Measurements from ENCODE around the gene TFB1M.
A peak's percentile ranks its signal among the peaks of the same experiment; 100 is the strongest.

Gene TFB1M

GRCh38 chr6:155301867-155302266 is 12.4 kb downstream of the TFB1M start:
- DNase-seq (ENCODE audit: low read depth in 2 of 2), result no peak

GRCh38 chr6:155297669-155298068 is 16.6 kb downstream of the TFB1M start:
- no peak for DNase-seq (ENCODE audit: low read depth in 2 of 2)

- no peak for DNase-seq (ENCODE audit: low read depth in 2 of 2)
These were observed 21.6 kb downstream of the TFB1M start for GRCh38 chr6:155292711-155293110.

- DNase-seq (ENCODE audit: low read depth in 2 of 2), result no peak
These were observed 23.0 kb downstream of the TFB1M start for GRCh38 chr6:155291291-155291690.

GRCh38 chr6:155290491-155290890 is 23.8 kb downstream of the TFB1M start:
- no peak for DNase-seq (ENCODE audit: low read depth in 2 of 2)

GRCh38 chr6:155287762-155288161 is 26.5 kb downstream of the TFB1M start:
- no peak for DNase-seq (ENCODE audit: low read depth in 2 of 2)

- no peak for DNase-seq (ENCODE audit: low read depth in 2 of 2)
These were observed 29.5 kb downstream of the TFB1M start for GRCh38 chr6:155284775-155285174.

GRCh38 chr6:155278319-155279049 is 35.8 kb downstream of the TFB1M start:
- no peak for DNase-seq (ENCODE audit: low read depth in 2 of 2)

- no peak for DNase-seq (ENCODE audit: low read depth in 2 of 2)
These were observed 37.6 kb downstream of the TFB1M start for GRCh38 chr6:155276638-155277037.

GRCh38 chr6:155275808-155276480 is 38.3 kb downstream of the TFB1M start:
- DNase-seq (ENCODE audit: low read depth in 2 of 2), result no peak

- DNase-seq (ENCODE audit: low read depth in 2 of 2), result no peak
These were observed 39.8 kb downstream of the TFB1M start for GRCh38 chr6:155274533-155274932.

- no peak for DNase-seq (ENCODE audit: low read depth in 2 of 2)
These were observed 40.2 kb downstream of the TFB1M start for GRCh38 chr6:155274106-155274505.

- DNase-seq (ENCODE audit: low read depth in 2 of 2), result no peak
These were observed 40.9 kb downstream of the TFB1M start for GRCh38 chr6:155273431-155273830.

- no peak for DNase-seq (ENCODE audit: low read depth in 2 of 2)
These were observed 41.7 kb downstream of the TFB1M start for GRCh38 chr6:155272353-155273232.

- no peak for DNase-seq (ENCODE audit: low read depth in 2 of 2)
These were observed 43.1 kb downstream of the TFB1M start for GRCh38 chr6:155271145-155271544.

GRCh38 chr6:155270561-155271091 is 43.7 kb downstream of the TFB1M start:
- no peak for DNase-seq (ENCODE audit: low read depth in 2 of 2)

- no peak for DNase-seq (ENCODE audit: low read depth in 2 of 2)
These were observed 44.5 kb downstream of the TFB1M start for GRCh38 chr6:155269765-155270164.

GRCh38 chr6:155268088-155268867 is 46.0 kb downstream of the TFB1M start:
- DNase-seq (ENCODE audit: low read depth in 2 of 2), result peak in 1 of 2 donors; percentile 5

GRCh38 chr6:155267411-155267810 is 46.9 kb downstream of the TFB1M start:
- DNase-seq (ENCODE audit: low read depth in 2 of 2), result no peak

- no peak for DNase-seq (ENCODE audit: low read depth in 2 of 2)
These were observed 48.3 kb downstream of the TFB1M start for GRCh38 chr6:155265843-155266535.
